RWPE2 (cell line): ENCODE results near the gene PTGIS.

Experiments
- ATAC-seq: fragments of 200-7000 bp; cut with Tn5 transposase; 3 replicates; pipeline ENCODE4 v1.9.1; 2021; ENCODE audit warnings: low read depth
- DNase-seq: peaks from one replicate; pipeline ENCODE4 v3.0.0-alpha.2; 2020; ENCODE audit warnings: low spot score
- H3K27ac ChIP-seq: fragments of 450-650 bp; 2 replicates; pipeline ENCODE4 v1.5.1; 2017; ENCODE audit warnings: mild to moderate bottlenecking; ENCODE audit not compliant: poor library complexity, severe bottlenecking
- H3K27me3 ChIP-seq: fragments of 250-450 bp; sonication (Bioruptor Pico); 2 replicates; pipeline ENCODE4 v1.5.1; 2021; ENCODE audit warnings: mild to moderate bottlenecking, moderate library complexity; ENCODE audit not compliant: insufficient read depth, poor library complexity, severe bottlenecking
- H3K36me3 ChIP-seq: fragments of 250-450 bp; sonication (Bioruptor Pico); 2 replicates; pipeline ENCODE4 v1.5.1; 2020; ENCODE audit warnings: low read depth, mild to moderate bottlenecking, moderate library complexity
- H3K4me1 ChIP-seq: fragments of 250-450 bp; sonication (Bioruptor Pico); 2 replicates; pipeline ENCODE4 v1.5.1; 2021; ENCODE audit warnings: mild to moderate bottlenecking, moderate library complexity; ENCODE audit not compliant: insufficient read depth, poor library complexity, severe bottlenecking
- H3K4me3 ChIP-seq: fragments of 250-450 bp; sonication (Bioruptor Pico); 2 replicates; pipeline ENCODE4 v1.5.1; 2021; ENCODE audit warnings: mild to moderate bottlenecking, moderate library complexity; ENCODE audit not compliant: severe bottlenecking
- H3K9me3 ChIP-seq: fragments of 250-450 bp; sonication (Bioruptor Pico); 2 replicates; pipeline ENCODE4 v1.5.1; 2021; ENCODE audit warnings: mild to moderate bottlenecking, moderate library complexity; ENCODE audit not compliant: severe bottlenecking
- TF ChIP-seq, protein P1 (sequence below): fragments of 450-650 bp; IDR thresholded peaks from one replicate; pipeline ENCODE4 v1.5.1; 2017; ENCODE audit warnings: mild to moderate bottlenecking, moderate library complexity; ENCODE audit not compliant: poor library complexity, severe bottlenecking

PTGIS gene

DNA sequence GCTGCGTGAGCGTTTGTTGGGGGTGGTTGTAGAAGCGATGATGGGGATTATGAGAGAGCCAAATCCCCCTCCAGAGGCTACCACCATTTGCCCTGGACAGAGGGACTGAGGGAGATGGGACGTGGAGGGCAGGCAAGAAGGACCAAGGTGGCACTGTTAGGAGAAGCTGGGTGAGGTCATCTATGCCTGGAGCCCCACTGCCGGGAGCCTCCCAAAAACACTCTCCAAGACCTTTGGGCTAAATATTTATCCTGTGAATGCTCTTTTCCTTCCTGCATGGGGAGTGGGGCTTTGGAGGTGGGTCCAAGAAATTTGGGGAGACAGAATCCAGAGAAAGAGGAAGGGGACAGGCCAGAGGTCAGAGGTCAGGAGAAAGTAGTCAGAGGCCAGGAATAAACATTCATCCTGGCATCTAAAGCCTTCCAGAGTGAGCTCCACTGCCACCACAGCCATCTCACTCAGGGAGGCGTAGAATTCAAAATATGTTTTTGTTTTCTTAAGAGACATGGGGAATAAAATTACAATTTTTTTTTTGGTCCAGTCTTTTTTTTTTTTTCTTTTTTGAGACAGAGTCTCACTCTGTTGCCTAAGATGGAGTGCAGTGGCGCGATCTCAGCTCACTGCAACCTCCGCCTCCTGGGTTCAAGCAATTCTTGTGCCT lies 17.8 kb upstream of the PTGIS start:
- Histone ChIP-seq H3K27me3 (no peaks in the 10 kb centered on the region), H3K4me3 (no peak overlapping the region), H3K36me3 (no peaks in the 10 kb centered on the region), H3K4me1 (peaks cover 4% of the 10 kb centered on the region), H3K9me3 (no peaks in the 10 kb centered on the region), H3K27ac (no peak overlapping the region)
- TF ChIP-seq, protein P1, sequence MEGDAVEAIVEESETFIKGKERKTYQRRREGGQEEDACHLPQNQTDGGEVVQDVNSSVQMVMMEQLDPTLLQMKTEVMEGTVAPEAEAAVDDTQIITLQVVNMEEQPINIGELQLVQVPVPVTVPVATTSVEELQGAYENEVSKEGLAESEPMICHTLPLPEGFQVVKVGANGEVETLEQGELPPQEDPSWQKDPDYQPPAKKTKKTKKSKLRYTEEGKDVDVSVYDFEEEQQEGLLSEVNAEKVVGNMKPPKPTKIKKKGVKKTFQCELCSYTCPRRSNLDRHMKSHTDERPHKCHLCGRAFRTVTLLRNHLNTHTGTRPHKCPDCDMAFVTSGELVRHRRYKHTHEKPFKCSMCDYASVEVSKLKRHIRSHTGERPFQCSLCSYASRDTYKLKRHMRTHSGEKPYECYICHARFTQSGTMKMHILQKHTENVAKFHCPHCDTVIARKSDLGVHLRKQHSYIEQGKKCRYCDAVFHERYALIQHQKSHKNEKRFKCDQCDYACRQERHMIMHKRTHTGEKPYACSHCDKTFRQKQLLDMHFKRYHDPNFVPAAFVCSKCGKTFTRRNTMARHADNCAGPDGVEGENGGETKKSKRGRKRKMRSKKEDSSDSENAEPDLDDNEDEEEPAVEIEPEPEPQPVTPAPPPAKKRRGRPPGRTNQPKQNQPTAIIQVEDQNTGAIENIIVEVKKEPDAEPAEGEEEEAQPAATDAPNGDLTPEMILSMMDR: no peak
- DNase-seq: no peak
- no peak for ATAC-seq

DNA sequence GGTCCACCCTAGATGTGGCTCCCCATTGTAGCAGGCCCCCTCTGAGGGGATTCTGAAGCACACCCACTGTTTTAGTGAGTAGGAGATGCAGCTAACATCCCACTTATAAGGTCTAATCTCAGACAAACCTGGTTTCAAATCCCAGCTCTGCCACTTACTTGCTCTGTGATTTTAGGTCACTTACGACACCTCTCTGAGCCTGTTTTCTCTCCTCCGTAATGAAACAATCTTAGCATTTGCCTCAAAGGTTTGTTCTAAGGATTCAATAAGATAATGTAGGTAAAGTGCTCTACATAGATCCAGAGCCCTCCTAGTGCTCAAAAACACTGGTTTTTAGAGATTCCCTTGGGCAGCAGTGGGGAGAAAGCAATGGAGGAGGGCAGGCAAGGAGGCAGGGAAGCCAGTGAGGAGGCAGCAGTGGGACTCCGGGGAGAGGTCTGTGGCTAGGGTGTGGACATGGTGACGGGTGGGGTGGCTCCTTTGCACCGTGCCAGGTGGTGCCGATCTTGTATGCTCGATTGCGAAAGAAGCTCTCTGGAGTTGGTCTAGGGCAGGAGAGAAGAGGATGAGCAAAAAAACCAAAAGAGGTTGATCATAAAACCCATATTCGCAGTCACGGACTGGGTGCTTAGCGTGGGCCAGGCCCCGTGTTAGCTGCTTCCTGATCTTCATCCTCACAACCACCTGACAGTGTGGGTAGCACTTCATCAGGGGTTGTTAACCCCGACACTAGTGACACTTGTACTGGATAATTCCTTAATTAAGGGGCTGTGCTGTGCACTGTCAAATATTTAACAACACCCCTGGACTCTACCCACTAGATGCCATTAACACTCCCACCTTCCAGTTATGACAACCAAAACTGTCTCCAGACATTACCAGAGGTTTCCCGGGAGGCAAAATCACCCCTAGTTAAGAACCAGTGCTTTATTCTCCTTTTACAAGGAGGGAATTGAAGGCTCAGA lies 16.8 kb upstream of the PTGIS start:
- Histone ChIP-seq H3K27me3 (no peaks in the 10 kb centered on the region), H3K9me3 (no peaks in the 10 kb centered on the region), H3K4me1 (peaks cover 4% of the 10 kb centered on the region), H3K4me3 (no peak overlapping the region), H3K36me3 (no peaks in the 10 kb centered on the region), H3K27ac (no peak overlapping the region)
- TF ChIP-seq, protein P1: no peak
- ATAC-seq (no peak), DNase-seq (no peak)

GRCh38 chr20:49583669-49584417 lies 15.9 kb upstream of the PTGIS start:
- Histone ChIP-seq H3K36me3 (no peaks in the 10 kb centered on the region), H3K4me1 (peaks cover 4% of the 10 kb centered on the region), H3K9me3 (no peaks in the 10 kb centered on the region), H3K27ac (no peak overlapping the region), H3K27me3 (no peaks in the 10 kb centered on the region), H3K4me3 (no peak overlapping the region)
- peak; percentile 60 for ATAC-seq
- no peak for DNase-seq
- TF ChIP-seq, protein P1: no peak

DNA sequence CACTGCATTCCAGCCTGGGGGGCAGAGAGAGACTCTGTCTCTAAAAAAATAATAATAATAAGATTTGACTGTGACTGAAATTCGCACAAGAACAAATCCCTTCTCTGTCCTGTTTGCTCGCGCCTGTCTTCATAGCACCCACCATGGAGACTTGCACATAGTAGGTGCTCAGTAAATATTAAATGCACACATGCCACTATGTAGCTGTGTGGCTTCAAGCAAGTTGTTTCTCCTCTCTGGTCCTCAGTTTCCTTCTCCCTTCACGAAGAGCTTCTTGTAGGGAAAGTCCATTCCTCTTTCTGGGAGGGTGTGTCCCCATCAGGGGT lies 15.4 kb upstream of the PTGIS start:
- TF ChIP-seq, protein P1: no peak
- no peak overlapping the region for H3K27ac ChIP-seq

More for the DNA sequence above, 15.4 kb upstream of the PTGIS start:
- Histone ChIP-seq H3K36me3 (no peaks in the 10 kb centered on the region), H3K4me1 (peaks cover 4% of the 10 kb centered on the region), H3K27me3 (no peaks in the 10 kb centered on the region), H3K9me3 (no peaks in the 10 kb centered on the region), H3K4me3 (no peak overlapping the region)
- ATAC-seq (no peak), DNase-seq (no peak)
